DND-41 (cell line): ENCODE measurements around the gene OR2A2.

Experiments used
- CTCF ChIP-seq: IDR thresholded peaks from 2 replicates; pipeline ENCODE4 v1.5.1; 2012; ENCODE audit warnings: borderline replicate concordance, low read length, moderate library complexity, mild to moderate bottlenecking; ENCODE audit not compliant: poor library complexity, severe bottlenecking; ENCODE audit errors: extremely low read depth
- EZH2 ChIP-seq: IDR thresholded peaks from 3 replicates; pipeline ENCODE4 v1.6.1; 2012; ENCODE audit warnings: borderline replicate concordance, low read depth, mild to moderate bottlenecking, moderate library complexity, low read length, inconsistent platforms; ENCODE audit not compliant: severe bottlenecking

- TF ChIP-seq CTCF: no peak
- no peak for TF ChIP-seq EZH2
Measured at GRCh38 chr7:144090667-144091066, 18.7 kb upstream of the OR2A2 start.
